ENCODE data around the gene CALML6. TPM values are rescaled to one million over a fixed set of nuclear protein-coding genes. Genes with fewer than 3 reads are reported as not detected.
"Not testable (repeated sequence)": the region's sequence is repeated elsewhere in the genome, so short reads cannot be mapped to it uniquely, and the experiment has no call there.

The CALML6 gene
- total RNA-seq, 1 donor from 2014 or later: 0.49 TPM

DNA sequence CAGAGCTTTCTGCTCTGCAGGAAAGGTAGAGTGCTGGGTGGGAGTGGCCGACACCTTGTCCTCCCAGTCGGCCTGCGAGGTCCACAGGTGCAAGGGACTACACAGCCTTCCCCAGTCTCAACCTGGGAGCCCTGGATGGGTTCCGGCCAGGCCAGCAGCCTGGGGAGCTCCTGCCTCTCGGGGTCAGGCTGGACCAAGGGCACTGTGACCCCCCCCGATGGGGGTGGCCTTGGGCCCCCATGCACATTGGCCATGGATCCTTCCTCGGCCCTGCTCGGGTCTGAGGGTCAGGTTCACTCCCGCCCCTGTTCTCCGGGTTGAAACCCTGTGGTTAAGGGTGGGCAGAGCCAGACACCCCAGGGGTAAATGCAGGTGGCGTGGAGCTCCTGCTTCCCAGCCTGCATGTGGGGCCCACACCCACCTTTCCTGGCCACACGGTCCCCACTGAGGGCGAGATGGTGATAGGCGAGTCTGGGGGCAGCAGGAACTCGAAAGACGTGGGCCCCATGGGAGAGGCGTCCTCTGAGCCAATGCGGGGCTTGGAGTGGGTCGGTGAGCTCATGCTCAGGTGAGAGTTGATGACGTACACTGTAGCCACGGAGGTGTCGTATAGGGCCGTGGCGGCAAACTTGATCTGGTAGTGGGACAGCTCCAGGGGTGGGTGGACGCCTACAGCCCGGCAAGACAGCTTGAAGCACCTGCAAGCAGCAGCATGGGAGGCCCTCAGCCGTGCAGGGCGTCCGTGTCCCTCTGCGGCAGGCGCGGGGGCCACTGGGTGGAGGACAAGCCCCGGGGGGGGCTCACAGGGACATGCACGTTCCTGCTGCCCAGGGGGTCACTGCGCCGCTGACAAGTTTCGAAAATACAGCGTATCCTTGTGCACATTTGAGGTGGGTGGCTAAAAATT, 14.8 kb downstream of the CALML6 start:
- Histone ChIP-seq H3K4me3 (no peak overlapping the region), H3K9me3 (no peaks in the 10 kb centered on the region), H3K27me3 (no peaks in the 10 kb centered on the region), H3K27ac (no peak overlapping the region), H3K36me3 (no peaks in the 10 kb centered on the region), H3K4me1 (no peaks in the 10 kb centered on the region)
- TF ChIP-seq POLR2A (IDR thresholded peaks at IDR 0.05) (no peak), POLR2AphosphoS5 (IDR thresholded peaks at IDR 0.05; ENCODE audit: insufficient read depth in 1 of 2, low read depth in 1 of 2) (no peak)
- TF ChIP-seq, protein P1, sequence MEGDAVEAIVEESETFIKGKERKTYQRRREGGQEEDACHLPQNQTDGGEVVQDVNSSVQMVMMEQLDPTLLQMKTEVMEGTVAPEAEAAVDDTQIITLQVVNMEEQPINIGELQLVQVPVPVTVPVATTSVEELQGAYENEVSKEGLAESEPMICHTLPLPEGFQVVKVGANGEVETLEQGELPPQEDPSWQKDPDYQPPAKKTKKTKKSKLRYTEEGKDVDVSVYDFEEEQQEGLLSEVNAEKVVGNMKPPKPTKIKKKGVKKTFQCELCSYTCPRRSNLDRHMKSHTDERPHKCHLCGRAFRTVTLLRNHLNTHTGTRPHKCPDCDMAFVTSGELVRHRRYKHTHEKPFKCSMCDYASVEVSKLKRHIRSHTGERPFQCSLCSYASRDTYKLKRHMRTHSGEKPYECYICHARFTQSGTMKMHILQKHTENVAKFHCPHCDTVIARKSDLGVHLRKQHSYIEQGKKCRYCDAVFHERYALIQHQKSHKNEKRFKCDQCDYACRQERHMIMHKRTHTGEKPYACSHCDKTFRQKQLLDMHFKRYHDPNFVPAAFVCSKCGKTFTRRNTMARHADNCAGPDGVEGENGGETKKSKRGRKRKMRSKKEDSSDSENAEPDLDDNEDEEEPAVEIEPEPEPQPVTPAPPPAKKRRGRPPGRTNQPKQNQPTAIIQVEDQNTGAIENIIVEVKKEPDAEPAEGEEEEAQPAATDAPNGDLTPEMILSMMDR (IDR thresholded peaks at IDR 0.05): no peak
- intact Hi-C loops (cut with DNase I): no loop called here
- DNase-seq (ENCODE audit: extremely low spot score in 2 of 2): no peak

GRCh38 chr1:1934848-1935247, 19.8 kb downstream of the CALML6 start:
- H3K4me3 ChIP-seq; H3K36me3 ChIP-seq; DNase-seq (ENCODE audit: extremely low spot score in 2 of 2); H3K9me3 ChIP-seq; intact Hi-C loops (cut with DNase I); H3K27ac ChIP-seq; H3K27me3 ChIP-seq; H3K4me1 ChIP-seq: not testable (repeated sequence)

- Histone ChIP-seq H3K27ac (no peak overlapping the region), H3K27me3 (no peaks in the 10 kb centered on the region)
- no peak for DNase-seq (ENCODE audit: extremely low spot score in 2 of 2)
Measured at GRCh38 chr1:1937061-1937460, 22.0 kb downstream of the CALML6 start.

DNA sequence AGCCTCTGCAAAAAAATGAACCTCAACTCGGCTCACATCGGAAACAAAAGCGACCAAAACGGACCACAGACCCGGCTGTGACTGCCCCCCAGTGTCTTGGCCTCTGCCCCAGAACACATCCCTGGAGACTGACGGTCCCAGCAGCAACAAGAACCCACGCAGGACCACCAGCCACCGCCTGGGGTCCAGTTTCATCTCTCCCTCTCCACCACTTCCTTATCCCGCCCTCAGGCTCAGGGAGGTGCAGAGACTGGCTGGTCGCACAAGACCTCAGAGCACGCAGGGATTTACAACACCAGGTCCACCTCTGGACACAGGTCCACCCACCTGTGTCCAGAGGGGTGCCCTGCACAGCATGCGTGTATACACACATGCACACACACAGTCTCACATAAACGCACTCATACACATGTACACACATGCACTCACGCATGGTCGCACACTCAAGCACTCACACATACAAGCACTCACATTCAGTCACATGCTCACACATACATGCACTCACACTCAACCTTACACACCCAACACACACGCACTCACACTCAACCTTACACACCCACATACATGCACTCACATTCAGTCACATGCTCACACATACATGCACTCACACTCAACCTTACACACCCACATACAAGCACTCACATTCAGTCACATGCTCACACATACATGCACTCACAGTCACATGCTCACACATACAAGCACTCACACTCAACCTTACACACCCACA, 22.7 kb downstream of the CALML6 start:
- Histone ChIP-seq H3K36me3 (no peaks in the 10 kb centered on the region), H3K4me1 (no peaks in the 10 kb centered on the region), H3K27me3 (no peaks in the 10 kb centered on the region), H3K27ac (no peak overlapping the region), H3K4me3 (no peak overlapping the region), H3K9me3 (no peaks in the 10 kb centered on the region)
- intact Hi-C loops (cut with DNase I): no loop called here
- TF ChIP-seq POLR2A (IDR thresholded peaks at IDR 0.05) (no peak), POLR2AphosphoS5 (IDR thresholded peaks at IDR 0.05; ENCODE audit: insufficient read depth in 1 of 2, low read depth in 1 of 2) (no peak)
- TF ChIP-seq, protein P1 (IDR thresholded peaks at IDR 0.05): no peak
- DNase-seq (ENCODE audit: extremely low spot score in 2 of 2): no peak

More at GRCh38 chr1:1937061-1937460, 22.0 kb downstream of the CALML6 start:
- intact Hi-C loops (cut with DNase I): no loop called here
- Histone ChIP-seq H3K4me3 (no peak overlapping the region), H3K36me3 (no peaks in the 10 kb centered on the region), H3K4me1 (no peaks in the 10 kb centered on the region), H3K9me3 (no peaks in the 10 kb centered on the region)
- TF ChIP-seq POLR2A (IDR thresholded peaks at IDR 0.05): no peak
- TF ChIP-seq POLR2AphosphoS5 (IDR thresholded peaks at IDR 0.05; ENCODE audit: insufficient read depth in 1 of 2, low read depth in 1 of 2): no peak
- TF ChIP-seq, protein P1 (IDR thresholded peaks at IDR 0.05): no peak

DNA sequence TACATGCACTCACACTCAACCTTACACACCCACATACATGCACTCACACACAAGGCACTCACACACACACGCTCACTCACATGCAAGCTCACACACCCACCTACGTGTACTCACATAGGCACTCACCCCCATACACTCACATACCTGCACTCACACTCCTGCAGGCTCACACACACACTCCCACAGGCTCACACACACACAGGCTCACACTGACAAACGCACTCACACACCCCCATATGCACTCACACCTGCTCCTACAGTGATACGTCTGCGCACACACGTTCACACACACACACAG, 23.2 kb downstream of the CALML6 start:
- no peaks in the 10 kb centered on the region for H3K27me3 ChIP-seq
- H3K4me3 ChIP-seq: no peak overlapping the region
- H3K9me3 ChIP-seq: no peaks in the 10 kb centered on the region
- no peaks in the 10 kb centered on the region for H3K36me3 ChIP-seq
- no peak overlapping the region for H3K27ac ChIP-seq
- intact Hi-C loops (cut with DNase I): no loop called here
- no peak for TF ChIP-seq POLR2A (IDR thresholded peaks at IDR 0.05)
- TF ChIP-seq POLR2AphosphoS5 (IDR thresholded peaks at IDR 0.05; ENCODE audit: insufficient read depth in 1 of 2, low read depth in 1 of 2): no peak
- TF ChIP-seq, protein P1 (IDR thresholded peaks at IDR 0.05): no peak
- no peak for DNase-seq (ENCODE audit: extremely low spot score in 2 of 2)
- no peaks in the 10 kb centered on the region for H3K4me1 ChIP-seq

Measured in vagina (tissue), 2 donors.